Superior temporal gyrus (tissue), 1 donor: ENCODE measurements around the gene LRRC46.

Experiments
- DNase-seq: peaks from one replicate; pipeline ENCODE4 v3.0.0-alpha.2; 2016; ENCODE audit errors: extremely low spot score

The LRRC46 gene

GRCh38 chr17:47831934-47832327 is 461 bp downstream of the LRRC46 start:
- DNase-seq, result peak; percentile 20

DNA sequence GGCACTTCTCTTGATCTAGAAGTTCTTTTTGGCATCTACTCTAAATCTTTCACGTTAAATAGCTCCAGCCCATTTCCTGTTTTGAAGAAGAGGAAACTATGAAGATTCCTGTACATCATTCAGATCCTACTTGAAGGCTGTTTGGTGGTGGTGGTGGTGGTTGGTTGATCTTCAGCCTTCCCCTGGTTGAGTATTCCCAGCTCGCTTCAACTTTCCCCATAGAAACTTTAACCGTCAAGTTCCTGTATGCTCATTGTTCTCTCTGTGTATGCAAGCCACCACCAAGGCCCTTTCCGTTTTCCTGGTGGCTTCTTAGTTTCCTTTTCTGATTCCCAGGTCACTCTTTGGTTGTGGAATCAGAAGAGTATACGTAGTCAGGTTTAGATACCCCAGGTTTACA is 3.3 kb downstream of the LRRC46 start:
- no peak for DNase-seq

DNA sequence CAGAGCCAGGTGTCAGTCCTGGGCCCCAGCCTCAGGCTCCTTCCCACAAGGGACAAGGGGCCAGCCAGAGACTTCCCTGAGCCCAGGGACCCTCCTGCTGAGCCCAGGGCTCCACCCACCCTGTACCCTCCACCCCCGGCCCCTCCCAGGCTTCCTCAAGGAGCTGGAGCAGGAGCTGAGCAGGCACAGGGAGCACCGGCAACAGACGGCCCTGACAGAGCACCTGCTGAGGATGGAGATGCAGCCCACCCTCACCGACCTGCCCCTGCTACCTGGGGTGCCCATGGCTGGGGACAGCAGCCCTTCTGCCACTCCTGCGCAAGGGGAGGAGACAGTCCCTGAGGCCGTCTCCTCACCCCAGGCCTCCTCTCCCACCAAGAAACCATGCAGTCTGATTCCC is 5.1 kb downstream of the LRRC46 start:
- DNase-seq, result no peak

GRCh38 chr17:47837401-47838039 is 6.0 kb downstream of the LRRC46 start:
- DNase-seq, result no peak

DNA sequence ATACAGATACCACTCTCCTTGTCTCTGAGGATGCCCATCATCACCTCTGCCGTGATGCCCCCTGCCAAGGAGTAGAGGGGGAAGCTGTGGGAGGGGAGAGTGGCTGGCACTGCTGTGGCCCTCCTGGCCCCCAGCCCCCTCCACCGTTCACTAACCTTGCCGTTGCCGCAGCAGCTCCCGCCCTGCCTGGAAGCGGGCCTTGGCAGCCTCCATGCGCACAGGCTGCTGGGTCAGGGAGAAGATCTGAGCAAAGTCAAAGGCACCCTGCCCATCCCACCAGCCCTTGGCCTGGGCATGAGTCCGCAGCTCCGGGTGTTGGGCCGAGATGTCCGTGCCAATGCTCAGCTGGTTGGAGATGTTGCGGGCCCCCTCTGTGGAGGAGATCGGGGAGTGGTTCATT is 7.2 kb downstream of the LRRC46 start:
- DNase-seq, result no peak

DNA sequence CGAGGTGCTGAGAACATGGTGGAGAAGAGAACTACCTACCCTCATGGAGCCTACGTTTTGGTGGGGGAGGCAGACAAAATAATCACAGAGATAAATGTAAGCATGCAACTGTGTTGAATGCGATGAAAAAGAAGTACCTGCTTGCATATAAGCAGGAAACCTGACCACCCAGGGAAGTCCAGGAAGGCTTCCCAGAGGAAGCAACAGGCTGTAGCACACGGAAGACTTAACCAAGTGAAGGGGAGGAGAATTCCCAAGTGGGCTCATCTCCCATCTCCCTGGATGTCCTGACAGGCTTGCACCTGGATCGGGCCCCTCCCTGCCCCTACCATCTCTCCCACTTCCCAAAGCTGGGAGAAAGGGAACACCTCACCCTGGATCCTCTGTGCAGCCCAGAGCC is 7.6 kb downstream of the LRRC46 start:
- DNase-seq, result no peak

GRCh38 chr17:47840001-47840741 is 8.7 kb downstream of the LRRC46 start:
- DNase-seq, result no peak

DNA sequence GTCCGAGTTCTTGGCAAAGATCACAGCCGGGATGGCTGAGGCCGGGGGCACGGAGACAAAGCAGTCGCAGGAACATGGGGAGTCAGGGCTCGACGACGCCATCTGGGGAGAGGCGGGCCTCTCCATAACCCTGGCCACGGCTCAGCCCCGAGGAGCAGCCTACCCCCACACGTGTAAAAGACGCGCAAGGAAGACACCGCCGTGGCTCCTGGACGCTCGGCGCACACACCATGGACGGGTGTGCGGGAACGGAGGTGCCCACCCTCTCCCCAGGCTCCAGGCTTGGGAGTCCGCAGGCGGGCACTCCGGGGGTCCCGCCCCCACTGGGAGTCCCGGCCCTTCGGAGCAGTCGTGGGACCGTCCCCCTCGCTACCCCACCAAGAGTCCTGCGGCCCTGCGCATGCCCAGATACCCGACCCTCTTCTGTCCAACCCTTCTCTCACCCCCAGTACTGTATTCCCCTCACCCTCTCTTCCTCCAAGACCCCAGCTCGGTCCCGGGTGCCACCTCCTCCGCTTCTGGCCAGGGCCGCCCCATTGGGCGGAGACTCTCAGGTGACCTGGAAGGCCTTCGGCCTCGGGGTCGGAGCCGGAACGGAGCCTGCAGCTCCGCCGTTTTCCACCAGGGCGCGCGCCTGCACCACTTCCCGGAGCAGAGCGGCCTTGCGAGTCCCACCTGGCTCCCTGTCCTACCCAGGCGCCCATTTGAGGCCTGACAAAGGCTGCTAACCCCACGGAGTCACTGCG is 9.4 kb downstream of the LRRC46 start, which contains the start of gene SCRN2:
Gene SCRN2 (minus strand): TSS at position 532 of the 746 bp plus-strand sequence. CDS start 430 bp downstream, at position 102.
- peak; percentile 82 for DNase-seq

DNA sequence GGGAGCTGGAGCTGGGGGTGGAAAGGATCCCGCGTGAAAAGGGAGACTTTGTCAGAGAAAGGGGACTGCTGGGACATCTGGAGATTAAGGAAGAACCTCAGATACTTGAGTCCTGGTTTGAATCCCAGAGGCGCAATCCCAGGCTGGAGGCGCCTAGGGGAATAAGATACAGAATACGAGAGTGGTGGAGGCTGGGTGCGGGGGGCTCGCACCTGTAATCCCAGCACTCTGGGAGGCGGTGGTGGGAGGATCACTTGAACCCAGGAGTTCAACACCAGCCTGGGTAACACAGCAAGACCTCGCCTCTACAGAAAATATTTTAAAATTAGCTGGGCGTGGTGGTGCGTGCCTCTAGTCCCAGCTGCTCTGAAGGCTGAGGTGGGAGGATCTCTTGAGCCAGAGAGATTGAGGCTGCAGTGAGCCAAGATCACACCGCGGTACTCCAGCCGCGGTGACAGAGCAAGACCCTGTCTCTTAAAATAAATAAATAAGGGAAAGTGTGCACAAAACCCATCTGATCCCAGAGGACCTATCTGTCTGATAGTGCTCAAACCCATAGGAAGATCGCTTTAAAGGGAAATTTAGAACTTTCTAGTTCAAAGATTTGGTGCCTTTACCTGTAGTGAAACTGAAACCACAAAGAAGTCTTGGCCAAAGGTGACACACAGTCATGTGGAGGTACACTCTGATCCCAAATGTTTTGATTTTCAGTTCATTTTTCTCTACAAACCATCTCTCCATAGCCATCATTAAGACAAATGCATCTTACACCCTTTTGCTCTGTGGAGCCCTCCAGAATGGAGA is 10.2 kb downstream of the LRRC46 start:
- no peak for DNase-seq

GRCh38 chr17:47843391-47843730 is 11.9 kb downstream of the LRRC46 start:
- no peak for DNase-seq

DNA sequence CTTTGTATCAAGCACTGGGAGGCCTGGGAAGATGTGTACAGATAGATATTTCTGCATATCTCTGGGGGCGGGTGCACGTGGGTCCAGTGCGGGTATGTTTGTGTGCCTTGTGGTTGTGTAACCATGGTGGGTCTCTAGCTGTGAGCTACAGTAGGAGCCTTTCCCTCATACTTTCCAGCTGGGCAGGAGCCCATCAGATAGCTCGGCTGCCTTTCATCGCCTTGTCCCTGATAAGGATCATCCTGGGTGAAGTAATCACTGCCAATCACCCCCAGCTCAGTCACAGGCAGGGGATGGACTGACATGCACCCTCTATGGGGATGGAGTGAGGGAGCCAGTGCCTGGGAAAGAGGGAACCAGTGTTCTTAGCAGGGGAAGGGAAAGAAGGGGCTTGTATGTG is 12.8 kb downstream of the LRRC46 start:
- DNase-seq, result no peak

- DNase-seq, result no peak
Observed at GRCh38 chr17:47844814-47845715, 13.6 kb downstream of the LRRC46 start.

- no peak for DNase-seq
Observed at GRCh38 chr17:47845716-47846075, 14.2 kb downstream of the LRRC46 start.

GRCh38 chr17:47846716-47847340 is 15.4 kb downstream of the LRRC46 start:
- DNase-seq, result no peak

GRCh38 chr17:47847341-47848197 is 16.1 kb downstream of the LRRC46 start:
- DNase-seq, result no peak

- DNase-seq, result no peak
Observed at GRCh38 chr17:47848198-47848513, 16.7 kb downstream of the LRRC46 start.

DNA sequence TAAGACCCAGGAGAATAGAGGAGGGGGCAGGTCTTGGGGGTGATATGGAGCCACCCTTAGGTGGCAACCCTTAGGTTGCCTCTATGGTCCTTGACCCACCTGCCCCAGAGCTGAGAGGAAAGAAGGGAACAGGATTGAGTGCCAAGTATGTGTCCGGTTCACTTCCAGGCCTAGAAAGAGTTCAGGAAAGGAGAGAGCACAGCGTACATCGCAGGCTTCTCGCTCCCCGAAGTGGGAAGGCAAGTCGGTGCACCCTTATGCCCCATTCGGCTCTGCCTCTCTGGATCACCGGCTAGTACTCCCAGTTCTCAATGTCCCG is 18.9 kb downstream of the LRRC46 start:
- DNase-seq, result no peak

GRCh38 chr17:47850692-47851573 is 19.5 kb downstream of the LRRC46 start, which contains the start of gene SP6:
SP6 (minus strand) TSS chr17:47851163; CDS start chr17:47848429, 2,734 bp downstream.
- DNase-seq, result no peak

GRCh38 chr17:47851764-47852112 is 20.3 kb downstream of the LRRC46 start:
- DNase-seq, result no peak
